Thymus (tissue), 11 donors: ENCODE results near the gene INTS1. TPM values are rescaled to one million over a fixed set of nuclear protein-coding genes. Genes with fewer than 3 reads are reported as not detected.
A peak's percentile ranks its signal among the peaks of the same experiment; 100 is the strongest.

Experiments
- DNase-seq, 9 donors: peaks; one replicate each; pipeline ENCODE4 v3.0.0-alpha.2; 2013; ENCODE audit warnings: low spot score in 9 of 9, low read depth in 6 of 9, missing footprints in 1 of 9
- H3K27ac ChIP-seq, 2 donors: one replicate each; pipeline ENCODE4 v1.5.1; 2013; ENCODE audit warnings: control low read depth in 1 of 2, low read depth in 1 of 2, low read length in 1 of 2, mild to moderate bottlenecking in 1 of 2, moderate library complexity in 1 of 2
- H3K27me3 ChIP-seq, 2 donors: one replicate each; pipeline ENCODE4 v1.5.1; 2013; ENCODE audit warnings: low read length in 1 of 2; ENCODE audit not compliant: control insufficient read depth in 2 of 2, insufficient read depth in 1 of 2
- H3K36me3 ChIP-seq, 2 donors: one replicate each; pipeline ENCODE4 v1.5.1; 2013; ENCODE audit warnings: low read length in 1 of 2, mild to moderate bottlenecking in 1 of 2, moderate library complexity in 1 of 2; ENCODE audit not compliant: control insufficient read depth in 2 of 2, insufficient read depth in 2 of 2
- H3K4me1 ChIP-seq, 2 donors: one replicate each; pipeline ENCODE4 v1.5.1; 2013; ENCODE audit warnings: low read length in 2 of 2; ENCODE audit not compliant: control insufficient read depth in 2 of 2, insufficient read depth in 2 of 2
- H3K4me3 ChIP-seq, 2 donors: one replicate each; pipeline ENCODE4 v1.5.1; 2013; ENCODE audit warnings: low read length in 2 of 2, control low read depth in 1 of 2, mild to moderate bottlenecking in 1 of 2
- H3K9me3 ChIP-seq, 2 donors: one replicate each; pipeline ENCODE4 v1.5.1; 2013; ENCODE audit warnings: low read length in 1 of 2, mild to moderate bottlenecking in 1 of 2; ENCODE audit not compliant: control insufficient read depth in 2 of 2, insufficient read depth in 1 of 2
- WGBS: extraction: QIAGEN DNeasy Blood & Tissue Kit; methylation state at CpG from one replicate; pipeline ENCODE4 v1.1.7; 2013; 5-methylcytosine and 5-hydroxymethylcytosine counted together
- polyA plus RNA-seq: library from polyadenylated mRNA; stranded (reverse); fragments of 200-250 nt; gene quantifications from one replicate; pipeline ENCODE4 v1.2.3, GENCODE V29; 2013
- total RNA-seq: library from RNA; stranded (reverse); fragments of 120-200 nt; gene quantifications from one replicate; pipeline ENCODE4 v1.2.4, GENCODE V29; 2013
- donor health status: healthy.

INTS1 gene
- total and polyA plus RNA-seq, 2 donors: 19.6 to 287 TPM

GRCh38 chr7:1458683-1459511 lies 45.3 kb downstream of the INTS1 start, which contains the start of gene MICALL2:
Gene MICALL2 (minus strand): TSS chr7:1459470. CDS start chr7:1459326, 144 bp downstream.
- no peaks in the 10 kb centered on the region for H3K36me3 ChIP-seq
- no peaks in the 10 kb centered on the region for H3K9me3 ChIP-seq
- H3K4me3 ChIP-seq: peak within 1 kb of the TSS; percentile 52 to 59
- DNase-seq: no peak
- 4% methylated on average over 69 of the region's 69 CpGs for WGBS
- H3K27me3 ChIP-seq: peaks cover 0 to 27% of the 10 kb centered on the region in 2 donors
- H3K27ac ChIP-seq: peak within 1 kb of the TSS; percentile 43 to 55
- H3K4me1 ChIP-seq: peaks cover 17 to 65% of the 10 kb centered on the region in 2 donors

GRCh38 chr7:1457949-1458682 lies 46.1 kb downstream of the INTS1 start:
- Histone ChIP-seq H3K9me3 (no peaks in the 10 kb centered on the region), H3K4me1 (peaks cover 17 to 59% of the 10 kb centered on the region in 2 donors), H3K4me3 (peak overlapping the region in 1 of 2 donors; percentile 52), H3K27me3 (peaks cover 0 to 27% of the 10 kb centered on the region in 2 donors), H3K36me3 (no peaks in the 10 kb centered on the region), H3K27ac (no peak overlapping the region)
- no peak for DNase-seq
- 63% methylated on average over 23 of the region's 23 CpGs for WGBS

DNA sequence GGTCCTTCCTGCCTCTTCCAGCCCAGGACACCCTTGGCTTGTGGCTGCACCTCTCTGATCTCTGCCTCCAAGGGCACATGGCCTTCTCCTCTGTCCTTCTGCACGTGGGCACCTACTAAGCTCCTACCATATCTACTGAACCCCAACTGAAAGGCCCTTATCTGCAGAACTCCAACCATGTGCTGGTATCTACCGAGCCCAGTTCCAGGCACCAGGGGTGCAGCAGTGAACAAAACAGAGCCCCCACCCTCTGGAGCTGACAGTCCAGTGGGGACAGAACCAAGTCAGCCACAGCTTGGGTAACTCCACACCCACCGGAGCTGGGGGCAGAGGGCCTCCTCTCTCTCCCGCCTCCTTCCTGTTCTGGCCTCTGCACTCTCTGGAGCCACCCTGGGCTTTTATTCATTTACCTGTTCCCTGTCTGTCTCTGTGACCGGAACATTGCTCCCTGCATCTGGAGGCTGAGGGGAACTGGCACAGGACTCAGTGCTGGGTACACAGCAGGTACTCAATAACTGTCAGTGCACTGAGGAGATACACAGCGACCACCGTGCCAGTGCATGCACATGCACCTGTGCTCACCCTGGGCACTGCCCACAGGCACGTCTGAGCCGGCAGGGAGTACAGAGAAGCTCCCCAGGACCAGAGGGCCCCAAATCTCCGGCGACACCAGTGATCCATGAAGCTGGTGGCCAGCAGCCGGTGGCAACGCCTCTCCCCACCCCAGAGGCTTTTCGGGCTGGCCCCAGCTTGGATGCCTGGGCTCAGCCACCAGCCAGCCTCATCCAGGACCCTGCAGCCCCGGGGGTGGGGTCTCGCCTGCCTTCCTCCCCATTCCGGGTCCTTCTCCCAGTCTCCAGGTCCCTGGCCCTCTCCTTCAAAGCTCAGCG lies 46.9 kb downstream of the INTS1 start:
- peaks cover 17 to 52% of the 10 kb centered on the region in 2 donors for H3K4me1 ChIP-seq
- H3K9me3 ChIP-seq: no peaks in the 10 kb centered on the region
- no peak overlapping the region for H3K27ac ChIP-seq
- no peak for DNase-seq
- H3K36me3 ChIP-seq: no peaks in the 10 kb centered on the region
- no peak overlapping the region for H3K4me3 ChIP-seq
- H3K27me3 ChIP-seq: peaks cover 0 to 27% of the 10 kb centered on the region in 2 donors
- WGBS: 81% methylated on average over 18 of the region's 18 CpGs

DNA sequence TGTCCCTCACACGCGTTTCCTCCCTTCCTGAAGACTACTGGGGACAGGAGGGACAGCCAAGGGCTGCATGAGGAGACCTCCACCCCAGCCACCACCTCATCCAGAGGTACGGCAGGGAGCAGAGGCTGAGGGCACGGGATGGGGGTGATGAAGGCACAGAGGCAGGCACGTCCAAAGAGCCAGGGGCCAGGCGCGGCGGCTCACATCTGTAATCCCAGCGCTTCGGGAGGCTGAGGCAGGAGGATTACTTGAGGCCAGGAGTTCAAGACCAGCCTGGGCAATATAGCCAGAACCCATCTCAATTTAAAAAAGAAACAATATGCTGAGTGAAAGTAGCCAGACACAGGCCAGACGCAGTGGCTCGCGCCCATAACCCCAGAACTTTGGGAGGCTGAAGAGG lies 48.2 kb downstream of the INTS1 start:
- no peak for DNase-seq
- Histone ChIP-seq H3K27me3 (peaks cover 0 to 27% of the 10 kb centered on the region in 2 donors), H3K4me1 (peaks cover 17 to 46% of the 10 kb centered on the region in 2 donors), H3K27ac (no peak overlapping the region), H3K4me3 (no peak overlapping the region), H3K9me3 (no peaks in the 10 kb centered on the region), H3K36me3 (no peaks in the 10 kb centered on the region)
- 98% methylated on average over 13 of the region's 13 CpGs for WGBS

GRCh38 chr7:1455241-1455939 lies 48.8 kb downstream of the INTS1 start:
- H3K9me3 ChIP-seq: no peaks in the 10 kb centered on the region
- WGBS: 92% methylated on average over 26 of the region's 26 CpGs
- no peak for DNase-seq
- H3K27me3 ChIP-seq: peaks cover 0 to 24% of the 10 kb centered on the region in 2 donors
- H3K4me1 ChIP-seq: peaks cover 17 to 40% of the 10 kb centered on the region in 2 donors
- H3K27ac ChIP-seq: no peak overlapping the region
- H3K36me3 ChIP-seq: no peaks in the 10 kb centered on the region
- no peak overlapping the region for H3K4me3 ChIP-seq

DNA sequence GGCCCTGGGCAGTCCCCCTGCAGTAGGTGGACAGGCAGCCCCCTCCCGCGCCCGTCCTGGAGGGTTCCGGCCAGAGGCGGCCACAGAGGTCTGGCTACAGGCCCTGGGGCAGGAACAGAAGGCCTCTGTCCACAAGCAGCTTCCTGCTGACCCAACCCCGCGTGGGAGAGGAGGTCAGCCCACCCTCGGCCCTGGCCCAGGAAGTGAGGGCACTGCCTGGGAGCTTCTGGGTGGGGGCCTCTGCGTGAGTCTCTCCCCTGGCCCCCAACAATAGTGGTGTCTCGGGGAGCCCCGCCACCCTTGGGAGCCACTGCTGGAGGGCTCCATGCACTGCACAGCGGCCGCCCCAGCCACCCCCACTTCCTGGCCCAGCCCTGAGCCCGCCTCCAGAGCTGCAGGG lies 49.6 kb downstream of the INTS1 start:
- DNase-seq: no peak
- 86% methylated on average over 14 of the region's 14 CpGs for WGBS
- Histone ChIP-seq H3K27me3 (peaks cover 0 to 19% of the 10 kb centered on the region in 2 donors), H3K36me3 (no peaks in the 10 kb centered on the region), H3K27ac (no peak overlapping the region), H3K4me1 (peaks cover 14 to 34% of the 10 kb centered on the region in 2 donors), H3K9me3 (no peaks in the 10 kb centered on the region), H3K4me3 (no peak overlapping the region)

DNA sequence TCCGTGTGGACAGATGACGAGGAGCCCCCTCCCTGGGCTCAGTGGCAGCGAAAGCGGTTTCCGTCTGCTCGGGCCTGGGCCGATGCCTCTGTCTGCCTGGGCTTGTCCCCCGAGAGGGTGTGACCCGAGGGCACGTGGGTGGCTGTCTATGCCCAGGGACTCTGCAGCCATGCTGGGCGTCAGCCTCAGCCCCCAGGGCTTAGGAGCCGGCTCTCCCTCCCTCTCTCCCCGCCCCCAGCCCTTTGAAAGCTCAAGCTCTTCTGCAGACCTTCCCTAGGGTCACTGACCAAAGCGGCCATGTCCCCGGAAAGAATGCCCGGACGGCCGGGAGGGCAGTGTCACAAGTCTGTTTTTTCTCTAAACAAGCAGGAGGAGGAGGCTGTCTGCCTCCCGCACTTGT lies 52.0 kb downstream of the INTS1 start:
- WGBS: 93% methylated on average over 19 of the region's 19 CpGs
- Histone ChIP-seq H3K27me3 (peaks cover 0 to 3% of the 10 kb centered on the region in 2 donors), H3K9me3 (no peaks in the 10 kb centered on the region), H3K36me3 (no peaks in the 10 kb centered on the region), H3K4me1 (peaks cover 0 to 17% of the 10 kb centered on the region in 2 donors), H3K4me3 (no peak overlapping the region), H3K27ac (no peak overlapping the region)
- DNase-seq: no peak

- Histone ChIP-seq H3K4me3 (no peak overlapping the region), H3K27ac (no peak overlapping the region), H3K27me3 (no peaks in the 10 kb centered on the region), H3K4me1 (peaks cover 0 to 12% of the 10 kb centered on the region in 2 donors), H3K9me3 (no peaks in the 10 kb centered on the region), H3K36me3 (no peaks in the 10 kb centered on the region)
- 93% methylated on average over 11 of the region's 11 CpGs for WGBS
- DNase-seq: no peak
These were observed 53.2 kb downstream of the INTS1 start for GRCh38 chr7:1450987-1451386.
